ENCODE results near the gene PHLPP1. TPM values are rescaled to one million over a fixed set of nuclear protein-coding genes. Genes with fewer than 3 reads are reported as not detected.

PHLPP1 gene
- total RNA-seq, 1 donor from 2014 or later: 12.3 TPM

- no peak for DNase-seq
- Mint-ChIP-seq H3K4me1 (peaks cover 6% of the 10 kb centered on the region), H3K9me3 (no peaks in the 10 kb centered on the region), H3K27me3 (peaks cover 23% of the 10 kb centered on the region), H3K4me3 (no peak overlapping the region), H3K27ac (no peak overlapping the region), H3K36me3 (ENCODE audit: low read depth) (no peaks in the 10 kb centered on the region)
- intact Hi-C loops (cut with micrococcal nuclease): loop anchor here (5.0 kb wide), 1 partner anchor 73 kb away; no protein-coding TSS in a partner anchor
Observed at GRCh38 chr18:62710417-62710816, 4.9 kb upstream of the PHLPP1 start.

DNA sequence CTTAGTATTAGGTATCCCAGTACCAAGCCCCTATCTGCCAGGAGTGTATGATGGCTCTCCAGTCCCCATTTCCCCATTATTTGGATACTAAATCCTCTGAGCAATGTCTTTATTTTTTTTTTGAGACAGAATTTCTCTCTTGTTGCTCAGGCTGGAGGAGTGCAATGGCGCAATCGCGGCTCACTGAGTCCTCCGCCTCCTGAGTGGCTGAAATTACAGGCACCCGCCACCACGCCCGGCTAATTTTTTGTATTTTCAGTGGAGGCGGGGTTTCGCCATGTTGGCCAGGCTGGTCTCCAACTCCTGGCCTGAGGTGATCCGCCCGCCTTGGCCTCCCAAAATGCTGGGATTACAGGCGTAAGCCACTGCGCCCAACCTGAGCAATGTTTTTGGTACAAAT, 3.6 kb upstream of the PHLPP1 start:
- H3K4me1 Mint-ChIP-seq: peaks cover 6% of the 10 kb centered on the region
- no peaks in the 10 kb centered on the region for H3K36me3 Mint-ChIP-seq (ENCODE audit: low read depth)
- H3K27me3 Mint-ChIP-seq: peaks cover 18% of the 10 kb centered on the region
- H3K27ac Mint-ChIP-seq: no peak overlapping the region
- intact Hi-C loops (cut with micrococcal nuclease): loop anchor here (5.0 kb wide), 1 partner anchor 74 kb away; no protein-coding TSS in a partner anchor
- H3K4me3 Mint-ChIP-seq: no peak overlapping the region
- H3K9me3 Mint-ChIP-seq: no peaks in the 10 kb centered on the region
- DNase-seq: no peak

DNA sequence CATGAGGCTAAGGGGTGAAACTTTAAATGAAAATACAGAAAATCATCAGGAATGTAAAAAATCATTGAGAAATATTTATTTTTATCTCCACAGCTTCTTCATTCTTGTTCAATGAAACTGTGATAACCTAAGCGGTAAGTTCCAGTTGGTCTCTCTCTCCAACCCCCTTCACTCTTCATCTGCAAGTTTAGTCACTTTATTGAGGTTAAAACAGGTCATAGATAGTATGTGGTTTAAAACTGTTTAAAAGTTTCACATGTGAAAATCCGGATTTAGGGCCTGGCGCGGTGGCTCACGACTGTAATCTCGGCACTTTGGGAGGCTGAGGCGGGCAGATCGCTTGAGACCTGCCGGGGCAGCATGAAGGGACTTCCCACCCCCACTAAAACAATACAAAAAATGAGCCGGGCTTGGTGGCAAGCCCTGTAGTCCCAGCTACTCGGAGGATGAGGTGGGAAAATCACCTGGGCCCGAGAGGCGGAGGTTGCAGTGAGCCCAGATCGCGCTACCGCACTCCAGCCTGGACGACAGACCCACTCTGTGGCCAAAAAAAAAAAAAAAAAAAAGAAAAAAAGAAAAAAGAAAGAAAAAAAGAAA, 1.6 kb upstream of the PHLPP1 start:
- intact Hi-C loops (cut with micrococcal nuclease): loop anchor here (1.0 to 5.0 kb wide), 5 partner anchors 76 to 725 kb away; partner anchors contain the start of gene TNFRSF11A
- no peak overlapping the region for H3K27ac Mint-ChIP-seq

GRCh38 chr18:62714671-62715435, 488 bp upstream of the PHLPP1 start:
- Mint-ChIP-seq H3K9me3 (no peaks in the 10 kb centered on the region), H3K27ac (peak overlapping the region; percentile 86), H3K27me3 (peaks cover 27% of the 10 kb centered on the region), H3K36me3 (ENCODE audit: low read depth) (peaks cover 2% of the 10 kb centered on the region), H3K4me3 (peak overlapping the region; percentile 87), H3K4me1 (peaks cover 19% of the 10 kb centered on the region)
- peak; percentile 97 for DNase-seq
- intact Hi-C loops (cut with micrococcal nuclease): loop anchor here (1.0 to 5.0 kb wide), 15 partner anchors 52 to 1232 kb away; partner anchors contain the start of genes HMSD, PIGN, RELCH and TNFRSF11A

More for the DNA sequence above, 1.6 kb upstream of the PHLPP1 start:
- no peak for DNase-seq
- Mint-ChIP-seq H3K9me3 (no peaks in the 10 kb centered on the region), H3K27me3 (peaks cover 27% of the 10 kb centered on the region), H3K4me3 (no peak overlapping the region), H3K4me1 (peaks cover 16% of the 10 kb centered on the region), H3K36me3 (ENCODE audit: low read depth) (peaks cover 2% of the 10 kb centered on the region)

DNA sequence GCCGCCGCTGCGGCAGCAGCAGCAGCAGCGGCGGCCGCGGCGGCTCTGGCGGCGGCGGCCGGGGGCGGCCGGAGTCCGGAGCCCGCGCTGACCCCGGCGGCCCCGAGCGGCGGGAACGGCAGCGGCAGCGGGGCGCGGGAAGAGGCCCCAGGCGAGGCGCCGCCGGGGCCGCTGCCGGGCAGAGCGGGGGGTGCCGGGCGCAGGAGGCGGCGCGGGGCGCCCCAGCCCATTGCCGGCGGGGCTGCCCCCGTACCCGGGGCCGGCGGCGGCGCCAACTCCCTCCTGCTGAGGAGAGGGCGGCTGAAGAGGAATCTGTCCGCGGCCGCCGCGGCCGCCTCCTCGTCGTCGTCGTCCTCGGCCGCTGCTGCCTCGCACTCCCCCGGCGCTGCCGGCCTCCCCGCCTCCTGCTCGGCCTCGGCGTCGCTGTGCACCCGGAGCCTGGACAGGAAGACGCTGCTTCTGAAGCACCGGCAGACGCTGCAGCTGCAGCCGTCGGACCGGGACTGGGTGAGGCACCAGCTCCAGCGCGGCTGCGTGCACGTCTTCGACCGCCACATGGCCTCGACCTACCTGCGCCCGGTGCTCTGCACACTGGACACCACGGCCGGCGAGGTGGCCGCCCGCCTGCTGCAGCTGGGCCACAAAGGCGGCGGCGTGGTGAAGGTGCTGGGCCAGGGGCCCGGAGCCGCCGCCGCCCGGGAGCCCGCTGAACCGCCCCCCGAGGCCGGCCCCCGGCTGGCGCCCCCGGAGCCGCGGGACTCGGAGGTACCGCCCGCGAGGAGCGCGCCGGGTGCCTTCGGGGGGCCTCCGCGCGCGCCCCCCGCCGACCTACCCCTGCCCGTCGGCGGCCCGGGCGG, 646 bp downstream of the PHLPP1 start:
- Mint-ChIP-seq H3K4me1 (peaks cover 26% of the 10 kb centered on the region), H3K9me3 (no peaks in the 10 kb centered on the region), H3K27ac (peak overlapping the region; percentile 37), H3K4me3 (peak overlapping the region; percentile 87), H3K27me3 (peaks cover 27% of the 10 kb centered on the region), H3K36me3 (ENCODE audit: low read depth) (peaks cover 2% of the 10 kb centered on the region)
- peak; percentile 90 for DNase-seq
- intact Hi-C loops (cut with micrococcal nuclease): loop anchor here (1.0 to 5.0 kb wide), 12 partner anchors 51 to 1231 kb away; partner anchors contain the start of genes HMSD, PIGN, RELCH and TNFRSF11A

DNA sequence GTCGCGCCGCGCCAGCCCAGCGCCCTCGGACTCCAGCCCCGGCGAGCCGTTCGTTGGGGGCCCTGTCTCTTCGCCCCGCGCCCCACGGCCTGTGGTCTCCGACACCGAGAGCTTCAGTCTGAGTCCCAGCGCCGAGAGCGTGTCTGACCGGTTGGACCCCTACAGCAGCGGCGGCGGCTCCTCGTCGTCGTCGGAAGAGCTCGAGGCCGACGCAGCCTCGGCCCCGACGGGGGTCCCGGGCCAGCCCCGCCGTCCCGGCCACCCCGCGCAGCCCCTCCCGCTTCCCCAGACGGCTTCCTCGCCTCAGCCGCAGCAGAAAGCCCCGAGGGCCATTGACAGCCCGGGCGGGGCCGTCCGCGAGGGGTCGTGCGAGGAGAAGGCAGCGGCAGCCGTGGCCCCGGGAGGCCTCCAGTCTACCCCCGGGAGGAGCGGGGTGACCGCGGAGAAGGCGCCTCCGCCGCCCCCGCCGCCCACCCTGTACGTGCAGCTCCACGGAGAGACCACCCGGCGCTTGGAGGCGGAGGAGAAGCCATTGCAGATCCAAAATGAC, 1.4 kb downstream of the PHLPP1 start:
- intact Hi-C loops (cut with micrococcal nuclease): loop anchor here (1.0 to 5.0 kb wide), 6 partner anchors 51 to 1231 kb away; partner anchors contain the start of genes HMSD, KDSR and VPS4B
- peaks cover 2% of the 10 kb centered on the region for H3K36me3 Mint-ChIP-seq (ENCODE audit: low read depth)
- peak overlapping the region; percentile 87 for H3K27ac Mint-ChIP-seq
- peak; percentile 80 for DNase-seq
- peaks cover 30% of the 10 kb centered on the region for H3K4me1 Mint-ChIP-seq
- H3K27me3 Mint-ChIP-seq: peaks cover 23% of the 10 kb centered on the region
- H3K9me3 Mint-ChIP-seq: no peaks in the 10 kb centered on the region
- peak overlapping the region; percentile 73 for H3K4me3 Mint-ChIP-seq

- H3K36me3 Mint-ChIP-seq (ENCODE audit: low read depth): peaks cover 2% of the 10 kb centered on the region
- H3K4me3 Mint-ChIP-seq: peak overlapping the region; percentile 73
- DNase-seq: peak; percentile 76
- H3K9me3 Mint-ChIP-seq: no peaks in the 10 kb centered on the region
- peaks cover 24% of the 10 kb centered on the region for H3K27me3 Mint-ChIP-seq
- intact Hi-C loops (cut with micrococcal nuclease): loop anchor here (1.0 to 5.0 kb wide), 6 partner anchors 50 to 1230 kb away; partner anchors contain the start of genes HMSD, KDSR and VPS4B
- peaks cover 30% of the 10 kb centered on the region for H3K4me1 Mint-ChIP-seq
- H3K27ac Mint-ChIP-seq: peak overlapping the region; percentile 87
Observed at GRCh38 chr18:62717169-62717924, 2.0 kb downstream of the PHLPP1 start.

GRCh38 chr18:62717925-62718800, 2.8 kb downstream of the PHLPP1 start:
- Mint-ChIP-seq H3K36me3 (ENCODE audit: low read depth) (peaks cover 2% of the 10 kb centered on the region), H3K4me1 (peaks cover 30% of the 10 kb centered on the region), H3K27ac (no peak overlapping the region), H3K4me3 (peak overlapping the region; percentile 73), H3K9me3 (no peaks in the 10 kb centered on the region), H3K27me3 (peaks cover 23% of the 10 kb centered on the region)
- no peak for DNase-seq
- intact Hi-C loops (cut with micrococcal nuclease): loop anchor here (1.0 to 5.0 kb wide), 6 partner anchors 49 to 1229 kb away; partner anchors contain the start of genes HMSD, KDSR and VPS4B

DNA sequence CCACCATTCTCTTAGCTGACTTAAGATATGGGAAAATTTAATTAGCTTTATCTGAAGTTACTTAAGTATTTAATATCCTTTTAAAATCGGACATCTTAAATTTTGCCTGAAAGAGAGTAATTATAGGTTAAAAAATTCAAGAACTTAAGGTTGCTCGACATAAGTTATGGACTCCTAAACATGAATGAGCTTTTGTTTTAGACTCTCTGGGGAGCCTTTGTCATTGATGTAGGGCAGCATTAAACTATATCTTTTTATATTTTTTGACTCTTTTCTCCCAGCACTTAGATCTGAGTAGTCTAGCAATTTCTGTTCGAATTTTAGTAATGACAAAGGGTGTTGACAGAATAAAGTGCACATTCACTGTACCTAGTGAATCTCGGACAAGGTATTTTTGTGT, 4.7 kb downstream of the PHLPP1 start:
- Mint-ChIP-seq H3K4me3 (no peak overlapping the region), H3K36me3 (ENCODE audit: low read depth) (peaks cover 2% of the 10 kb centered on the region), H3K4me1 (peaks cover 24% of the 10 kb centered on the region), H3K27me3 (peaks cover 22% of the 10 kb centered on the region), H3K9me3 (no peaks in the 10 kb centered on the region), H3K27ac (no peak overlapping the region)
- DNase-seq: no peak
- intact Hi-C loops (cut with micrococcal nuclease): no loop called here

GRCh38 chr18:62720766-62721613, 5.6 kb downstream of the PHLPP1 start:
- peaks cover 24% of the 10 kb centered on the region for H3K4me1 Mint-ChIP-seq
- H3K9me3 Mint-ChIP-seq: no peaks in the 10 kb centered on the region
- H3K27me3 Mint-ChIP-seq: peaks cover 24% of the 10 kb centered on the region

More at GRCh38 chr18:62720766-62721613, 5.6 kb downstream of the PHLPP1 start:
- no peak overlapping the region for H3K27ac Mint-ChIP-seq
- DNase-seq: no peak
- H3K36me3 Mint-ChIP-seq (ENCODE audit: low read depth): peaks cover 2% of the 10 kb centered on the region
- no peak overlapping the region for H3K4me3 Mint-ChIP-seq
- intact Hi-C loops (cut with micrococcal nuclease): no loop called here
